Testis (tissue), 3 donors: ENCODE data around the gene ECHDC3. TPM values are rescaled to one million over a fixed set of nuclear protein-coding genes. Genes with fewer than 3 reads are reported as not detected.

Source experiments
- DNase-seq: peaks from one replicate; pipeline ENCODE4 v3.0.0-alpha.2; 2019
- H3K27ac ChIP-seq, 2 donors: fragments of 200-600 bp; sonication (generic); one replicate each; pipeline ENCODE4 v1.5.1; 2019
- H3K27me3 ChIP-seq: fragments of 200-600 bp; sonication (generic); one replicate; pipeline ENCODE4 v1.5.1; 2019
- H3K36me3 ChIP-seq: fragments of 200-600 bp; sonication (generic); one replicate; pipeline ENCODE4 v1.5.1; 2017; ENCODE audit warnings: low read depth; ENCODE audit errors: missing control alignments
- H3K4me1 ChIP-seq: fragments of 200-600 bp; sonication (generic); one replicate; pipeline ENCODE4 v1.5.1; 2019
- H3K4me3 ChIP-seq, 2 donors: fragments of 200-600 bp; sonication (generic); one replicate each; pipeline ENCODE4 v1.5.1; 2017 to 2019
- H3K9me3 ChIP-seq: fragments of 200-600 bp; sonication (generic); one replicate; pipeline ENCODE4 v1.5.1; 2017
- CTCF ChIP-seq, 3 experiments: fragments of 450-650 bp in 2 of 3; fragments of 200-600 bp in 1 of 3; sonication (generic) in 1 of 3; IDR thresholded peaks; one replicate each; pipeline ENCODE4 v1.5.1; 2016 to 2019; ENCODE audit warnings: antibody characterized with exemption in 3 of 3, mild to moderate bottlenecking in 2 of 3, moderate library complexity in 1 of 3
- POLR2A ChIP-seq: fragments of 450-650 bp; IDR thresholded peaks from one replicate; pipeline ENCODE4 v1.6.1; 2017; ENCODE audit warnings: antibody characterized with exemption, mild to moderate bottlenecking, moderate library complexity
- WGBS, 2 donors: methylation state at CpG; one replicate each; pipeline ENCODE4 v1.1.5; 2018; 5-methylcytosine and 5-hydroxymethylcytosine counted together
- intact Hi-C: fragments of 100-400 bp; cut with DNase I; formaldehyde crosslinking; loops from one replicate; pipeline ENCODE4 v1.15.1; 2023; ENCODE audit warnings: low total_unique reads
- polyA plus RNA-seq: library from polyadenylated mRNA; stranded (reverse); fragments of 350-450 nt; fragmentation: Illumina TruSeq; extraction: RNeasy Lipid Tissue Mini Kit (QIAGEN cat#74804); gene quantifications from one replicate; pipeline ENCODE4 v1.2.3, GENCODE V29; 2014; ENCODE audit warnings: low read depth, low replicate concordance; ENCODE audit not compliant: insufficient read depth
- total RNA-seq, 2 donors: library from RNA; depleted of rRNA; stranded (reverse); fragments of >200 nt; gene quantifications; one replicate each; pipeline ENCODE4 v1.2.3, GENCODE V29; 2016

The ECHDC3 gene
- total and polyA plus RNA-seq, 3 donors from 2014 or later, result 32.5 to 83.8 (median 61.7) TPM

DNA sequence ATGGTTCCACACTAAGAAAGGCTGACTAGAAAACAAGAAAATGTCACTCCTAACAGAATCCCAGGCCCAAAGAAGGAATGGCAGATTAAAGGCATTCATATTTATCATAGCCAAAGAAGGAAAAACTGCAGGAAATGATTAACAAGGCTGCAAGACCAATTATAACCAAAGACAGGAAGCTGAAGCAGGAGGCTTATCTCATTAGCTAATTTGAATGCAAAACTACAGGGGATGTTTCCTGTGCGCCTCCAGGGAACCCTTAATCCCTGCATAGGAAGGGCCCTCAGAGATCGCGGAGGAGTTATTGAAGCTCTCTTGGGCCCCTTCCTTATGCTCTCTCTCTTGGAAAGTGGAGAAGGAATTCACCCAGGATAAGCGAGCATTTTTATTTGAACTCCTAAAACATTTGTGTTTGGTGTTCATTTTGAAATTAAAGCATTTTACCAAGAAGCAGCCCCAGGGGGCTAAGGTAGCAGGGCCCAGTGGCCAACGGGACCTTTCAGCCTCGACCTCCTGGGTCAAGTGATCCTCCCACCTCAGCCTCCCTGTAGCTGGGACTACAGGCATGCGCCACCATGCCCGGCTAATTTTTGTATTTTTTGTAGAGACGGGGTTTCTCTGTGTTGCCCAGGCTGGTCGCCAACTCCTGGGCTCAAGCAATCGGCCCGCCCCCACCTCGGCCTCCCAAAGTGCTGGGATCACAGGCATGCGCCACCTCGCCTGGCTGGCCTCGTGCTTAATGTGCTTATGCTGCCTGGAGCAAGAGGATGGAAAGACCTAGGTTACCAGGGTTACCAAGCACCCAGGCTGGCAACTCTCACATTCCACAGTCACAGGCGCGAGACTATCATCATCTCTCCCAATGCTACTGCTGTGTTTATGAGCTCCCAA, 56.9 kb downstream of the ECHDC3 start:
- H3K27me3 ChIP-seq, result no peaks in the 10 kb centered on the region
- H3K4me1 ChIP-seq, result no peaks in the 10 kb centered on the region
- no peak for DNase-seq
- no peak overlapping the region for H3K4me3 ChIP-seq
- intact Hi-C loops, result no loop called here
- H3K36me3 ChIP-seq, result no peaks in the 10 kb centered on the region
- no peaks in the 10 kb centered on the region for H3K9me3 ChIP-seq
- WGBS, 2 donors, result 83 to 85% methylated on average over 14 to 18 of the region's 18 CpGs
- TF ChIP-seq POLR2A (no peak), CTCF (IDR thresholded peaks at IDR 0.05) (no peak)
- no peak overlapping the region for H3K27ac ChIP-seq

- 93 to 95% methylated on average over 9 of the region's 9 CpGs for WGBS, 2 donors
- H3K9me3 ChIP-seq, result no peaks in the 10 kb centered on the region
Measured at GRCh38 chr10:11799736-11800080, 57.5 kb downstream of the ECHDC3 start.

DNA sequence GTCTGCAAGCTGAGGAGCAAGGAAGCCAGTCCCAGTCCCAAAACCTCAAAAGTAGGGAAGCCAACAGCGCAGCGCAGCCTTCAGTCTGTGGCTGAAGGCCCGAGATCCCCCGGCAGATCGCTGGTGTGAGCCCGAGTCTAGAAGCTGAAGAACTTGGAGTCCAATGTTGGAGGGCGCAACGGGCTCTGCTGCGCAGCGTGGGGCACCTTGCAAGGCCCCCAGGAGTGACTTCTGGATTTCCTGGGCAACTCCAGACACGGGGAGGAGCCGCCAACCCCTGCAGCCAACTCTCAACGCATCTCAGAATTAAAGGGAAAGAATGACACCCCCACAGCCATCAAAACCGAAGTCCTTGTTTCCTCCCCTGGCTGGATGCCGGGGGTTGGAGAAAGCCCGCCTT, 62.2 kb downstream of the ECHDC3 start:
- TF ChIP-seq CTCF (IDR thresholded peaks at IDR 0.05), result no peak
- no peak for TF ChIP-seq POLR2A
- no peak for DNase-seq
- WGBS, 2 donors, result 69 to 81% methylated on average over 12 to 16 of the region's 16 CpGs
- Histone ChIP-seq H3K4me3 (no peak overlapping the region), H3K27me3 (no peaks in the 10 kb centered on the region), H3K4me1 (no peaks in the 10 kb centered on the region), H3K9me3 (no peaks in the 10 kb centered on the region), H3K27ac (no peak overlapping the region), H3K36me3 (no peaks in the 10 kb centered on the region)
- intact Hi-C loops, result no loop called here

More at GRCh38 chr10:11799736-11800080, 57.5 kb downstream of the ECHDC3 start:
- Histone ChIP-seq H3K36me3 (no peaks in the 10 kb centered on the region), H3K27ac (no peak overlapping the region), H3K27me3 (no peaks in the 10 kb centered on the region), H3K4me1 (no peaks in the 10 kb centered on the region), H3K4me3 (no peak overlapping the region)
- TF ChIP-seq CTCF (IDR thresholded peaks at IDR 0.05) (no peak), POLR2A (no peak)
- no peak for DNase-seq
- intact Hi-C loops, result no loop called here

GRCh38 chr10:11805792-11806191, 63.6 kb downstream of the ECHDC3 start:
- H3K9me3 ChIP-seq, result no peaks in the 10 kb centered on the region
- no peaks in the 10 kb centered on the region for H3K4me1 ChIP-seq
- WGBS, 2 donors, result 78 to 89% methylated on average over 4 of the region's 4 CpGs
- H3K36me3 ChIP-seq, result no peaks in the 10 kb centered on the region
- intact Hi-C loops, result no loop called here
- H3K27me3 ChIP-seq, result no peaks in the 10 kb centered on the region
- TF ChIP-seq CTCF (IDR thresholded peaks at IDR 0.05) (no peak), POLR2A (no peak)
- H3K4me3 ChIP-seq, result no peak overlapping the region
- no peak for DNase-seq
- no peak overlapping the region for H3K27ac ChIP-seq

- intact Hi-C loops, result no loop called here
- Histone ChIP-seq H3K4me1 (no peaks in the 10 kb centered on the region), H3K27ac (no peak overlapping the region), H3K36me3 (no peaks in the 10 kb centered on the region), H3K4me3 (no peak overlapping the region), H3K27me3 (no peaks in the 10 kb centered on the region), H3K9me3 (no peaks in the 10 kb centered on the region)
- WGBS, 2 donors, result 67 to 75% methylated on average over 6 of the region's 6 CpGs
- no peak for TF ChIP-seq POLR2A
- TF ChIP-seq CTCF (IDR thresholded peaks at IDR 0.05), result no peak
- no peak for DNase-seq
Measured at GRCh38 chr10:11806706-11807105, 64.5 kb downstream of the ECHDC3 start.
